GM12891 (cell line): ENCODE data around the gene TGM6.
A peak's percentile ranks its signal among the peaks of the same experiment; 100 is the strongest.

ENCODE experiments used
- POLR2A ChIP-seq: IDR thresholded peaks from 2 replicates; pipeline ENCODE4 v1.6.1; 2011; ENCODE audit warnings: low read depth, low read length, control low read depth
- POLR2AphosphoS5 ChIP-seq: IDR thresholded peaks from 2 replicates; pipeline ENCODE4 v1.6.1; 2011; ENCODE audit warnings: low read depth, low read length, control low read depth

- TF ChIP-seq POLR2A (no peak), POLR2AphosphoS5 (peak; percentile 31; the same call in 1 of the 2 replicates)
These were observed 88.1 kb downstream of the TGM6 start for GRCh38 chr20:2468581-2469407.
